Gastrocnemius medialis (tissue), 4 donors: Measurements from ENCODE around the gene GNAO1. TPM values are rescaled to one million over a fixed set of nuclear protein-coding genes. Genes with fewer than 3 reads are reported as not detected.

Source experiments
- ATAC-seq, 2 donors: fragments of 150-250 bp; one replicate each; pipeline ENCODE4 v1.9.1; 2016
- DNase-seq, 2 donors: peaks; one replicate each; pipeline ENCODE4 v3.0.0-alpha.2; 2019
- H3K27ac ChIP-seq, 4 donors: fragments of 200-600 bp; sonication (generic); 1 replicate in 1 of 4; 2 replicates in 3 of 4; pipeline ENCODE4 v1.5.1; 2016 to 2018; ENCODE audit warnings: mild to moderate bottlenecking in 2 of 4, moderate library complexity in 1 of 4
- H3K27me3 ChIP-seq, 3 donors: fragments of 200-600 bp; sonication (generic) in 2 of 3; 1 replicate in 1 of 3; 2 replicates in 2 of 3; pipeline versions ENCODE4 v1.5.1 to v1.6.0; 2016 to 2019; ENCODE audit warnings: mild to moderate bottlenecking in 1 of 3, moderate library complexity in 1 of 3
- H3K36me3 ChIP-seq, 2 donors: fragments of 200-600 bp; sonication (generic) in 1 of 2; one replicate each; pipeline ENCODE4 v1.5.1; 2017 to 2018
- H3K4me1 ChIP-seq, 2 donors: fragments of 200-600 bp; sonication (generic) in 1 of 2; one replicate each; pipeline ENCODE4 v1.5.1; 2016 to 2017; ENCODE audit warnings: mild to moderate bottlenecking in 2 of 2
- H3K4me3 ChIP-seq, 4 donors: fragments of 200-600 bp; sonication (generic) in 3 of 4; 1 replicate in 1 of 4; 2 replicates in 3 of 4; pipeline ENCODE4 v1.5.1; 2016 to 2019; ENCODE audit warnings: mild to moderate bottlenecking in 2 of 4
- H3K9me3 ChIP-seq, 3 donors: fragments of 200-600 bp; sonication (generic) in 2 of 3; 1 replicate in 1 of 3; 2 replicates in 2 of 3; pipeline ENCODE4 v1.5.1; 2016 to 2019
- POLR2A ChIP-seq, 2 donors: fragments of 450-650 bp; IDR thresholded peaks; one replicate each; pipeline ENCODE4 v1.6.1; 2017; ENCODE audit warnings: antibody characterized with exemption in 2 of 2, mild to moderate bottlenecking in 2 of 2, moderate library complexity in 2 of 2
- in situ Hi-C, 4 donors: fragments of 200-750 bp; cut with MboI; loops; one replicate each; pipeline versions ENCODE4 v1.15.0 to v1.8.0; 2017; ENCODE audit warnings: low sequenced_read_pairs in 4 of 4
- intact Hi-C: fragments of 100-400 bp; cut with DNase I; formaldehyde crosslinking; loops from one replicate; pipeline ENCODE4 v1.15.1; 2023; ENCODE audit warnings: low total_unique reads
- total RNA-seq, 4 donors: library from RNA; depleted of rRNA; stranded (reverse); fragments of >200 nt; gene quantifications; one replicate each; pipeline versions ENCODE4 v1.1.0 to v1.2.3, GENCODE V29; 2016
- TF ChIP-seq, protein P1 (sequence below), 5 experiments: fragments of 450-650 bp in 3 of 5; fragments of 200-600 bp in 2 of 5; sonication (generic) in 2 of 5; IDR thresholded peaks in 4 of 5; conservative IDR thresholded peaks in 1 of 5; 1 replicate in 4 of 5; 2 replicates in 1 of 5; pipeline ENCODE4 v1.5.1; 2016 to 2019; ENCODE audit warnings: antibody characterized with exemption in 5 of 5, mild to moderate bottlenecking in 3 of 5, moderate library complexity in 3 of 5

GNAO1 gene
- total RNA-seq, 4 donors from 2014 or later: 0.25 to 2.0 (median 0.79) TPM

- no peak for TF ChIP-seq POLR2A (IDR thresholded peaks at IDR 0.05)
- TF ChIP-seq, protein P1, sequence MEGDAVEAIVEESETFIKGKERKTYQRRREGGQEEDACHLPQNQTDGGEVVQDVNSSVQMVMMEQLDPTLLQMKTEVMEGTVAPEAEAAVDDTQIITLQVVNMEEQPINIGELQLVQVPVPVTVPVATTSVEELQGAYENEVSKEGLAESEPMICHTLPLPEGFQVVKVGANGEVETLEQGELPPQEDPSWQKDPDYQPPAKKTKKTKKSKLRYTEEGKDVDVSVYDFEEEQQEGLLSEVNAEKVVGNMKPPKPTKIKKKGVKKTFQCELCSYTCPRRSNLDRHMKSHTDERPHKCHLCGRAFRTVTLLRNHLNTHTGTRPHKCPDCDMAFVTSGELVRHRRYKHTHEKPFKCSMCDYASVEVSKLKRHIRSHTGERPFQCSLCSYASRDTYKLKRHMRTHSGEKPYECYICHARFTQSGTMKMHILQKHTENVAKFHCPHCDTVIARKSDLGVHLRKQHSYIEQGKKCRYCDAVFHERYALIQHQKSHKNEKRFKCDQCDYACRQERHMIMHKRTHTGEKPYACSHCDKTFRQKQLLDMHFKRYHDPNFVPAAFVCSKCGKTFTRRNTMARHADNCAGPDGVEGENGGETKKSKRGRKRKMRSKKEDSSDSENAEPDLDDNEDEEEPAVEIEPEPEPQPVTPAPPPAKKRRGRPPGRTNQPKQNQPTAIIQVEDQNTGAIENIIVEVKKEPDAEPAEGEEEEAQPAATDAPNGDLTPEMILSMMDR (IDR thresholded peaks at IDR 0.05 in 4 of 5, conservative IDR thresholded peaks at IDR 0.05 in 1 of 5): no peak
- Histone ChIP-seq H3K9me3 (no peaks in the 10 kb centered on the region), H3K4me1 (no peaks in the 10 kb centered on the region), H3K4me3 (no peak overlapping the region), H3K27me3 (no peaks in the 10 kb centered on the region), H3K36me3 (no peaks in the 10 kb centered on the region), H3K27ac (no peak overlapping the region)
- in situ Hi-C loops (loop anchor here in 1 of 4 donors (10.0 kb wide), 1 partner anchor 263 kb away; no protein-coding TSS in a partner anchor), intact Hi-C loops (no loop called here)
- ATAC-seq (no peak), DNase-seq (no peak)
Observed at GRCh38 chr16:56207421-56207820, 16.1 kb downstream of the GNAO1 start.

DNA sequence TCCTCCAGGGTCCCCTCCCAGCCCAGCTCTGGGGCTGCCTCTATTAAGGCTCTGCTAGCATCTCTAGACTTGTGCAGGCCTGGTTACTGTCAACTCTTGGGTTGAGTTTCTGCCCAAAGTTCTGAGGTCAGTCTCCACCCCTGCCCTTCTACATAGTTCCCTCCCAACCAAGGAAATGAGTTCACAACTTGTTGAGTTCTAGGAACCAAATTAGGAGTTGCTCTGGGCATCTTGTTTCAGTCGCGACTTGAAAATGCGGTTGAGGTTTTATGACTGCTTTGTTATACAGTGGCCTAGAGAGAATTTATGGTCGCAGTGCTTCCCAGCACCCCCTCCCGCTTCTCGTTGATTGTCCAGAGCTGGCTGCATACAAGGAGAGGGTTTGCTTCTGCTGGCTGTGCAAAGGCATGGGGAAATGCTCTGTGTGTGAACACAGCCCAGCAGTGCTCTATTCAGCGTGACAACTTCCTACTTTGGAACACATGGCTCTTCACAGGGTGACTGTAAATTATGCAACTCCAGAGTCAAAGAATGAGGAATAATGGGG lies 20.2 kb downstream of the GNAO1 start:
- intact Hi-C loops: no loop called here
- DNase-seq (no peak), ATAC-seq (no peak)
- Histone ChIP-seq H3K4me3 (no peak overlapping the region), H3K27ac (no peak overlapping the region), H3K27me3 (no peaks in the 10 kb centered on the region), H3K4me1 (no peaks in the 10 kb centered on the region), H3K36me3 (no peaks in the 10 kb centered on the region), H3K9me3 (no peaks in the 10 kb centered on the region)
- no peak for TF ChIP-seq POLR2A (IDR thresholded peaks at IDR 0.05)
- TF ChIP-seq, protein P1 (IDR thresholded peaks at IDR 0.05 in 4 of 5, conservative IDR thresholded peaks at IDR 0.05 in 1 of 5): no peak
- in situ Hi-C loops: no loop called here

DNA sequence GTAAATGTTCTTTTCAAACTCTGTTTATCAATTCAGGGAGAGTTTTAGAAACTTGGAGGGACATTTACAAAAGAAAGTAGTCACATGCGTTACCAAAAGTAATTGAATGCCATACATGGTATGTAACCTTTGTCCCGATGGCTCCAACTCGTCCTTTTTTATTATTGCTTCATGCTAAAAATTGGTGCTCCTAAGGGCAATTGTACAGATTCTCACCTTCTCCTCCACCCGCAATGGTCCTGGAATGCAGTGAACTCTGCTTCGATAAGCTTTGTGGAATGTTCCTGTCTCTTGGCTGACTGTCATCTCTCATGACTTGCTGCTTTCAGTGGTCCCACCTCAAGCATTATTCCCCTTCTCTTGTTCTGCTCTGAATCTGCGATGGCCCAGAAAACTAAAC lies 20.9 kb downstream of the GNAO1 start:
- ATAC-seq: no peak
- intact Hi-C loops: no loop called here

GRCh38 chr16:56221995-56222394 lies 30.7 kb downstream of the GNAO1 start:
- Histone ChIP-seq H3K27me3 (no peaks in the 10 kb centered on the region), H3K9me3 (no peaks in the 10 kb centered on the region), H3K4me1 (no peaks in the 10 kb centered on the region), H3K4me3 (no peak overlapping the region), H3K27ac (no peak overlapping the region), H3K36me3 (no peaks in the 10 kb centered on the region)
- TF ChIP-seq POLR2A (IDR thresholded peaks at IDR 0.05): no peak
- TF ChIP-seq, protein P1 (IDR thresholded peaks at IDR 0.05 in 4 of 5, conservative IDR thresholded peaks at IDR 0.05 in 1 of 5): no peak
- DNase-seq (no peak), ATAC-seq (no peak)
- in situ Hi-C loops: no loop called here
- intact Hi-C loops: no loop called here

More for the DNA sequence above, 20.9 kb downstream of the GNAO1 start:
- H3K9me3 ChIP-seq: no peaks in the 10 kb centered on the region
- no peaks in the 10 kb centered on the region for H3K4me1 ChIP-seq
- in situ Hi-C loops: no loop called here
- TF ChIP-seq, protein P1 (IDR thresholded peaks at IDR 0.05 in 4 of 5, conservative IDR thresholded peaks at IDR 0.05 in 1 of 5): no peak
- no peak for TF ChIP-seq POLR2A (IDR thresholded peaks at IDR 0.05)
- no peak overlapping the region for H3K4me3 ChIP-seq
- DNase-seq: no peak
- H3K36me3 ChIP-seq: no peaks in the 10 kb centered on the region
- H3K27me3 ChIP-seq: no peaks in the 10 kb centered on the region
- no peak overlapping the region for H3K27ac ChIP-seq

DNA sequence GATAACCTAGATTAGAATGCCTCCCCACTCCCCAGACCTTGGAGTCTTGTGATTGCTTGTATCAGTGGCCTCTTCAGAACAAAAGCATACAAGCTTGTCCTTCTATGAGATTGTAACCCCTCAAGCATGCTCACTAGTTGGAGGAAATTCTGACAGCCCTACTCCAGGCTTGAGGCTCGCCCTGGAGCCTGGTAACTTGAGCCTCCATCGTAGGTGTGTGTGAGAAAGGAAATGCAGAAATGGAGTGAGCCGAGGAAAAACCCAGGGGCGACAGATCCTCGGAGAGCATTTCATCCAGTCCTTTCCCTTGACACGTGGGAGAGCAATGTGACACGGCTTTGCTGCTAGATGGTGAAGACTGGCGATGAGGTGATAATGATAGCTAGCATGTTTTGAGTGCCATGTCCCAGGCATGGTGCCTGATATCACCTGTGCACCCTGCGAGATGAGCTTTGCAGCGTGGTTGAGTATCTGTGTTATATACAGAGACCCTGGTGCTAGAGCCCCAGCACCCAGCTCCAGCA lies 31.2 kb downstream of the GNAO1 start:
- H3K9me3 ChIP-seq: no peaks in the 10 kb centered on the region
- no peak overlapping the region for H3K27ac ChIP-seq
- DNase-seq: no peak
- H3K4me3 ChIP-seq: no peak overlapping the region
- H3K36me3 ChIP-seq: no peaks in the 10 kb centered on the region
- in situ Hi-C loops: no loop called here
- no peak for TF ChIP-seq POLR2A (IDR thresholded peaks at IDR 0.05)
- TF ChIP-seq, protein P1 (IDR thresholded peaks at IDR 0.05 in 4 of 5, conservative IDR thresholded peaks at IDR 0.05 in 1 of 5): no peak
- H3K27me3 ChIP-seq: no peaks in the 10 kb centered on the region
- no peak for ATAC-seq
- H3K4me1 ChIP-seq: no peaks in the 10 kb centered on the region
- intact Hi-C loops: no loop called here
